ENCODE measurements around the gene DHX8.

Gene DHX8

GRCh38 chr17:43528319-43528987 lies 44.7 kb downstream of the DHX8 start:
- Histone ChIP-seq H3K27me3 (ENCODE audit: insufficient read depth, low read length, poor library complexity) (no peaks in the 10 kb centered on the region), H3K36me3 (ENCODE audit: insufficient read depth, low read length) (peaks cover 58% of the 10 kb centered on the region), H2AFZ (ENCODE audit: low read depth, low read length) (no peak overlapping the region), H3K9ac (ENCODE audit: low read depth, low read length) (no peak overlapping the region), H3K4me3 (ENCODE audit: low read depth in 1 of 2, low read length in 2 of 2) (no peak overlapping the region), H3K9me3 (ENCODE audit: insufficient read depth, low read length, severe bottlenecking) (no peaks in the 10 kb centered on the region), H4K20me1 (ENCODE audit: insufficient read depth, low read length) (peaks cover 13% of the 10 kb centered on the region), H3K27ac (ENCODE audit: low read length) (no peak overlapping the region), H3K79me2 (ENCODE audit: insufficient read depth, low read length) (no peaks in the 10 kb centered on the region), H3K4me2 (ENCODE audit: insufficient read depth, low read length) (no peak overlapping the region), H3K4me1 (ENCODE audit: insufficient read depth, low read length) (no peaks in the 10 kb centered on the region)
- DNase-seq (no peak), ATAC-seq (ENCODE audit: insufficient read depth, low read depth) (no peak; the same call in 2 of the 3 replicates)
- TF ChIP-seq CTCF (IDR thresholded peaks at IDR 0.05; ENCODE audit: borderline replicate concordance, extremely low read depth, low read length, poor library complexity, severe bottlenecking) (no peak), EZH2 (IDR thresholded peaks at IDR 0.05; ENCODE audit: borderline replicate concordance, low read depth, low read length, severe bottlenecking) (no peak)

- Histone ChIP-seq H3K4me2 (ENCODE audit: insufficient read depth, low read length) (no peak overlapping the region), H3K27me3 (ENCODE audit: insufficient read depth, low read length, poor library complexity) (no peaks in the 10 kb centered on the region), H2AFZ (ENCODE audit: low read depth, low read length) (no peak overlapping the region), H4K20me1 (ENCODE audit: insufficient read depth, low read length) (peaks cover 13% of the 10 kb centered on the region), H3K79me2 (ENCODE audit: insufficient read depth, low read length) (no peaks in the 10 kb centered on the region), H3K9me3 (ENCODE audit: insufficient read depth, low read length, severe bottlenecking) (no peaks in the 10 kb centered on the region), H3K4me3 (ENCODE audit: low read depth in 1 of 2, low read length in 2 of 2) (no peak overlapping the region), H3K36me3 (ENCODE audit: insufficient read depth, low read length) (peaks cover 50% of the 10 kb centered on the region), H3K9ac (ENCODE audit: low read depth, low read length) (no peak overlapping the region), H3K4me1 (ENCODE audit: insufficient read depth, low read length) (no peaks in the 10 kb centered on the region), H3K27ac (ENCODE audit: low read length) (no peak overlapping the region)
- DNase-seq (no peak), ATAC-seq (ENCODE audit: insufficient read depth, low read depth) (no peak)
- TF ChIP-seq CTCF (IDR thresholded peaks at IDR 0.05; ENCODE audit: borderline replicate concordance, extremely low read depth, low read length, poor library complexity, severe bottlenecking) = no peak
- no peak for TF ChIP-seq EZH2 (IDR thresholded peaks at IDR 0.05; ENCODE audit: borderline replicate concordance, low read depth, low read length, severe bottlenecking)
Measured at GRCh38 chr17:43528988-43529814, 45.4 kb downstream of the DHX8 start.

DNA sequence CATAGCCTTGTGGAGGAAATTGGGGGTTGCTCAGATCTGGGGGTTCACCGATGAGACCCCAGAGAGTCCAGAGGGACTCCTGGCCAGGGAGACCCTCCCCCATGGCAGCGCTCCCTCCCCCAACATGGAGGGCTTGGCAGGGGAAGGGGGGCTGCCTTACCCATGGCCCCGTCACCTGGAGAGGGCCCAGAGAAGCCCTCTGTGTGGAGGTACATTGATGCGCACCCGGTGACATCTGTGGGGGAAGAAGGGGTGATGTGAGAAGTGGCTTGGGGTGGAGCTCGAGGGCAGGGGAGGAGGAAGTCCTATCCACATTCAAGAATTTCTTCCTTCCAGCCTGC lies 46.1 kb downstream of the DHX8 start:
- no peak overlapping the region for H3K27ac ChIP-seq (ENCODE audit: low read length)
- no peak overlapping the region for H3K9ac ChIP-seq (ENCODE audit: low read depth, low read length)
- no peaks in the 10 kb centered on the region for H3K9me3 ChIP-seq (ENCODE audit: insufficient read depth, low read length, severe bottlenecking)
- peaks cover 13% of the 10 kb centered on the region for H4K20me1 ChIP-seq (ENCODE audit: insufficient read depth, low read length)
- DNase-seq (no peak), ATAC-seq (ENCODE audit: insufficient read depth, low read depth) (no peak)
- H3K4me3 ChIP-seq (ENCODE audit: low read depth in 1 of 2, low read length in 2 of 2) = no peak overlapping the region
- H2AFZ ChIP-seq (ENCODE audit: low read depth, low read length) = no peak overlapping the region
- H3K36me3 ChIP-seq (ENCODE audit: insufficient read depth, low read length) = peaks cover 43% of the 10 kb centered on the region
- no peaks in the 10 kb centered on the region for H3K4me1 ChIP-seq (ENCODE audit: insufficient read depth, low read length)
- TF ChIP-seq CTCF (IDR thresholded peaks at IDR 0.05; ENCODE audit: borderline replicate concordance, extremely low read depth, low read length, poor library complexity, severe bottlenecking) = no peak
- TF ChIP-seq EZH2 (IDR thresholded peaks at IDR 0.05; ENCODE audit: borderline replicate concordance, low read depth, low read length, severe bottlenecking) = no peak
- no peak overlapping the region for H3K4me2 ChIP-seq (ENCODE audit: insufficient read depth, low read length)
- H3K27me3 ChIP-seq (ENCODE audit: insufficient read depth, low read length, poor library complexity) = no peaks in the 10 kb centered on the region
- no peaks in the 10 kb centered on the region for H3K79me2 ChIP-seq (ENCODE audit: insufficient read depth, low read length)

Data from DND-41 (cell line).